ENCODE measurements around the gene SLC12A1. TPM values are rescaled to one million over a fixed set of nuclear protein-coding genes. Genes with fewer than 3 reads are reported as not detected.

SLC12A1 gene
- total RNA-seq, 4 donors from 2014 or later, result not detected

- WGBS, 2 donors, result 6 to 8% methylated on average over 10 of the region's 10 CpGs
- DNase-seq (ENCODE audit: low spot score in 2 of 2), result no peak
- H3K4me3 ChIP-seq (ENCODE audit: low read depth, poor library complexity, severe bottlenecking), result peak overlapping the region; percentile 18
- intact Hi-C loops (cut with DNase I; ENCODE audit: low total_unique reads), result no loop called here
- TF ChIP-seq CTCF (IDR thresholded peaks at IDR 0.05) (no peak), POLR2A (IDR thresholded peaks at IDR 0.05) (no peak)
Measured at GRCh38 chr15:48177383-48177765, 28.7 kb upstream of the SLC12A1 start.

GRCh38 chr15:48177766-48178647 is 28.1 kb upstream of the SLC12A1 start, which contains the start of gene MYEF2:
Gene MYEF2 (minus strand): TSS chr15:48178295. CDS start chr15:48178237, 58 bp downstream.
- intact Hi-C loops (cut with DNase I; ENCODE audit: low total_unique reads), result no loop called here
- DNase-seq (ENCODE audit: low spot score in 2 of 2), result peak in 1 of 2 donors; percentile 87
- TF ChIP-seq CTCF (IDR thresholded peaks at IDR 0.05), result no peak
- peak within 1 kb of the TSS; percentile 18 for H3K4me3 ChIP-seq (ENCODE audit: low read depth, poor library complexity, severe bottlenecking)
- WGBS, 2 donors, result 6 to 7% methylated on average over 15 of the region's 71 CpGs

GRCh38 chr15:48178648-48178931 is 27.5 kb upstream of the SLC12A1 start:
- 76 to 78% methylated on average over 1 of the region's 1 CpG for WGBS, 2 donors
- no peak overlapping the region for H3K4me3 ChIP-seq (ENCODE audit: low read depth, poor library complexity, severe bottlenecking)
- intact Hi-C loops (cut with DNase I; ENCODE audit: low total_unique reads), result no loop called here
- DNase-seq (ENCODE audit: low spot score in 2 of 2), result no peak
- TF ChIP-seq CTCF (IDR thresholded peaks at IDR 0.05) (no peak), POLR2A (IDR thresholded peaks at IDR 0.05) (no peak)

GRCh38 chr15:48182749-48183148 is 23.4 kb upstream of the SLC12A1 start:
- intact Hi-C loops (cut with DNase I; ENCODE audit: low total_unique reads), result no loop called here
- no peak for DNase-seq (ENCODE audit: low spot score in 2 of 2)
- WGBS, 2 donors, result 67 to 69% methylated on average over 2 of the region's 2 CpGs
- TF ChIP-seq POLR2A (IDR thresholded peaks at IDR 0.05), result no peak
- no peak for TF ChIP-seq CTCF (IDR thresholded peaks at IDR 0.05)
- no peak overlapping the region for H3K4me3 ChIP-seq (ENCODE audit: low read depth, poor library complexity, severe bottlenecking)

GRCh38 chr15:48185529-48185928 is 20.6 kb upstream of the SLC12A1 start:
- H3K4me3 ChIP-seq (ENCODE audit: low read depth, poor library complexity, severe bottlenecking), result no peak overlapping the region
- intact Hi-C loops (cut with DNase I; ENCODE audit: low total_unique reads), result no loop called here
- TF ChIP-seq CTCF (IDR thresholded peaks at IDR 0.05) (no peak), POLR2A (IDR thresholded peaks at IDR 0.05) (no peak)
- WGBS, 2 donors, result 83 to 84% methylated on average over 3 of the region's 3 CpGs
- no peak for DNase-seq (ENCODE audit: low spot score in 2 of 2)

GRCh38 chr15:48186271-48186670 is 19.8 kb upstream of the SLC12A1 start:
- no peak for TF ChIP-seq POLR2A (IDR thresholded peaks at IDR 0.05)
- TF ChIP-seq CTCF (IDR thresholded peaks at IDR 0.05), result no peak
- no peak for DNase-seq (ENCODE audit: low spot score in 2 of 2)
- intact Hi-C loops (cut with DNase I; ENCODE audit: low total_unique reads), result no loop called here
- WGBS, 2 donors, result 91% methylated on average over 3 of the region's 3 CpGs
- H3K4me3 ChIP-seq (ENCODE audit: low read depth, poor library complexity, severe bottlenecking), result no peak overlapping the region

Data from lower leg skin (tissue), 4 donors.